HT1080 (cell line): ENCODE data around the gene SPATC1L. TPM values are rescaled to one million over a fixed set of nuclear protein-coding genes. Genes with fewer than 3 reads are reported as not detected.

Source experiments
- DNase-seq: peaks from one replicate; pipeline ENCODE4 v3.0.0-alpha.2; 2015; ENCODE audit warnings: low read depth
- total RNA-seq: library from RNA; depleted of rRNA; stranded (reverse); fragments of >200 nt; shearing (Covaris generic); gene quantifications from 2 replicates; pipeline ENCODE4 v1.2.3, GENCODE V29; 2014

The SPATC1L gene
- total RNA-seq, 1 experiment from 2014 or later: 16.4 TPM

DNA sequence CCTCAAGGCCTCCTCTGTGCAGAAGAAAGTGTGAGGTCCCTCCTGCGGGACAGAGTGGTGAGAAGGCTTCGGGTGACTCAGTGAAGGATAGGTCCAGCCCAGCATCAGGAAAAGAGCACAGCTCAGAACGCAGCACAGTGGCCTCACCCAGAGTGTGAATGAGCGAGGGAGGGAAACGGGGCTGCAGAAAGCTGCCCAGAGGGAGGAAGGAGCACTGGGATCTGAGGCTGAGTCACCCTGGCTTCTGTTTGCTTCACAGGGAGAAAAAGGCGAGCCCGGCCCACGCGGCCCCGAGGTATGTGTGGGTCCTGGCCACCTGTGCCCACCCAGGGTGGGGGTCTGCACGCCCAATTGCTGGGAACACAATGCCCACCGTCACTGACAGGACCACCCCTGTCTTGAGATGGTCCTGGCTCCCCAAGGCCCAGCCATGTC lies 62.0 kb downstream of the SPATC1L start:
- DNase-seq: peak; percentile 92

DNA sequence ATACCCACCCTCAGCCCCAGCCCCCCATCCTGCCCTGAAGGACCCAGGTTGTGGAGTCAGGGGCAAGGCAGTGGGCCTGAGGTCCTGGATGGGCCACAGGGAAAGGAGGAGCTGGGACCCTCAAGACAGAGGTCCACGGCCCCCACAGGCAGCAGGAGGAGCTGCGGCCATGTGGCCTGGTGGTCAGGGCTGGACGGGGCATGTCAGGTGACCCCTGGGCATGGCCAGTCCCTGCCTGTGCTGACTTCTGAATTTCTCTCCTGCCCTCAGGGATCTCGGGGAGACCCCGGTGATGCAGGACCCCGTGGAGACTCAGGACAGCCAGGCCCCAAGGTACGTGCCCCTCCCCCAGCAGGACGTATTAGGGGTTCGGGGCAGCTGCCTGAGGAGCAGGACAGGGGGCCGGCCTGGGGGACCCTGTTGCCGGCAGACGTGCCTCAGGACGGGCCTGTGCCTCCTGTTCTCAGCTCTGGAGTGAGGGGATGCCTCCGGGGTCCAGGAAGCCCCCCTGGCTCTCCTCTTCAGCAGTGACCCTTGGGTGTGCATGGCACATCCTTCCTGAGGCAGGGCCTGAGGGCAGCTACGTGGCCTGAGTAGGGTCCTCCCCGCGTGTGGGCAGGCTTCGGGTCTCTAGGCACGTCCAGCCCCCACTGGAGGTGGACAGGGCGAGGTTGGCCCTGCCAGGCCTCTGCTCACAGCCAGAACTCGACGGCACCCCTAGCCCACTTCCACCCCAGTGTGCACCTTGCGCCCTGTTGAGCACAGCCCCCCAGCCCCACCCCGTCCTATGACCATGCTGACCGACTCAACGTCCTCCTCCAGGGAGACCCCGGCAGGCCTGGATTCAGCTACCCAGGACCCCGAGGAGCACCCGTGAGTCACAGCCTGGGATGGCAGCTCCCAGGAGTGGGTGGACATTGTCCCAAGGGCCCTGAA lies 62.7 kb downstream of the SPATC1L start:
- DNase-seq: no peak

DNA sequence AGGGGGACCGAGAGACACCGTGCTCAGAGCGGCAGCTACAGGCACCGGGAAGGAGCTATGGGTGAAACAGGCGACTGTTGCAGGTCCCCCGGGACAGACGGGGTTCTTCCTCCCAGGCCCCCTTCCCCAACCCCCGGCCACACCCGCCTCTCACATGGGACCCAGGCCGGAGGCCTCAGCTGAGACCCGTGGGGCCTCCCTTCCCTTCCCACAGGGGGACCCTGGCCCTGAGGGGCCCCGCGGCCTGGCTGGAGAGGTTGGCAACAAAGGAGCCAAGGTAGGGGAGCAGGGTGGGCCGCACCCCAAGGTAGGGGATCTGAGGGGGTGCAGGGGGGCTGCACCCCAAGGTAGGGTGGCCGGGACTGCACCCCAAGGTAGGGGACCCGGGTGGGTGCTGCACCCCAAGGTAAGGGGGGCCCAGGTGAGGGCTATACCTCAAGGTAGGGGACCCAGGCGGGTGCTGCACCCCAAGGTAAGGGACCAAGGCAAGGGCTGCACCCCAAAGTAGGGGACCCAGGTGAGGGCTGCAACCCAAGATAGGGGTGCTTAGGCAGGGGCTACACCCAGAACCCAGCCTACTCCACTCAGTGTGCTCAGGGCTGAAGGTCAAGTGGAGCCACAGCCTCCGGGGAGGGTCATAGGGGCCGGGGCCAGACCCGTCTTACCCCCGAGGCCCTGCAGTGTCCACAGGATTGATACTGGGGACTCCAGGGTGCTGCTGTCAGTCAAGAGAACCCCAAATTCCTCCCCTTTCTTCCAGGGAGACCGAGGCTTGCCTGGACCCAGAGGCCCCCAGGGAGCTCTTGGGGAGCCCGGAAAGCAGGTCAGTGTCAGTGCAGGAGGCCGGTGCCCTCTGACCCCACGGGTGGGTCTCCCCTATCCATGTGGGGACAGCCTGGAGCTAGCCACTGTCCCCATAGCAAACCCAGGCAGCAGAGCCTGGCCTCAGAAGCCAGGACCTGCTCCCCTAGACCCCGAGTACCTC lies 63.7 kb downstream of the SPATC1L start:
- DNase-seq: no peak

DNA sequence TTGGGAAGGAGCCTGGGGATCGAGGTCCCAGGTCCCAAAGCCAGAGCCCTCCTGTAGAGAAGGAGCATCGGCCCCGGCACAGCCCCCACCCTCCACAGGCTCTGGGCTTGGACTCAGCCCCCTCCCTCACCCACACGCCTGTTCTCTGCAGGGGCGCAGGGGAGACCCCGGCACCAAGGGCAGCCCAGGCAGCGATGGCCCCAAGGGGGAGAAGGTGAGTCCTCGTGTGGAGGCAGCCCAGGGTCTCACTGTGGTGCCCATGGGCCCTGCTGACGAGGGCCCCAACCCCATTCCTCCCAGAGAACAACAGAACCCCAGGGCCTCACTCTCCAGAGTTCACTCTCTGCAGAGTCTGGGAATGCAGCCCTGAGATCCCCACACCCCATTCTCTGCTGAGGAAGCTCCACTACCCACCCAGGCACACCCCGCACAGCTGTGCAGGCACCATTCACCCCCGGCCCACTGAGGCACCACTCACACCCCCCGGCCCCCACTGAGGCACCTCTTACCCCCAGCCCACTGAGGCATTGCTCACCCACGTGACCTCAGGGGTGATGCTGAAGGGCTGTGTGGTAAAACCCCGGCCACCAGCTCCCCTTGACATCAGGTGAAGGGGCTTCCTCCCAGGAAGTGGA lies 64.5 kb downstream of the SPATC1L start:
- no peak for DNase-seq

DNA sequence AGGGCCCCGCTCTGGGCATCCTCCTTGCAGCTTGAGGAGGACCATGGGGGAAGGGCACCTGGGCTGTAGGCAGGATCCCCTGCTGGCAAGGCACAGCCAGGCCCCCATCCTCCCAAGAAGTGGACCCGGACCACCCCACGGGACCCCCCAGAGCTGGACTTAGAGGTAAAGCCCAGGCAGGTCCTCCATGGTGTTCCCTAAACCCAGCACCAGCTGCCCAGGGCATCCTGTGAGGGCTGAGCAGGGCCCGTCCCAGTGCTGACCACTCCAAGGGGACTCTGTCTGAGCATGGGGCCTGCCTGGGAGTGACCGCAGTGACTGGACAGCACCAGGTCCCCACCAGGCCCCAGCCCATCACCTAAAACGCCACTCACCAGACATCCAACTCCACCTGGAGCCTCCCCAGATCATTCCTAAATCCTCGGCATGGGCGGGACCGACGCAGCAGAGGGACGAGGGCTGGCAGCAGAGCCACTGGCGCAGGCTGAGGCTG lies 65.1 kb downstream of the SPATC1L start:
- DNase-seq: no peak

DNA sequence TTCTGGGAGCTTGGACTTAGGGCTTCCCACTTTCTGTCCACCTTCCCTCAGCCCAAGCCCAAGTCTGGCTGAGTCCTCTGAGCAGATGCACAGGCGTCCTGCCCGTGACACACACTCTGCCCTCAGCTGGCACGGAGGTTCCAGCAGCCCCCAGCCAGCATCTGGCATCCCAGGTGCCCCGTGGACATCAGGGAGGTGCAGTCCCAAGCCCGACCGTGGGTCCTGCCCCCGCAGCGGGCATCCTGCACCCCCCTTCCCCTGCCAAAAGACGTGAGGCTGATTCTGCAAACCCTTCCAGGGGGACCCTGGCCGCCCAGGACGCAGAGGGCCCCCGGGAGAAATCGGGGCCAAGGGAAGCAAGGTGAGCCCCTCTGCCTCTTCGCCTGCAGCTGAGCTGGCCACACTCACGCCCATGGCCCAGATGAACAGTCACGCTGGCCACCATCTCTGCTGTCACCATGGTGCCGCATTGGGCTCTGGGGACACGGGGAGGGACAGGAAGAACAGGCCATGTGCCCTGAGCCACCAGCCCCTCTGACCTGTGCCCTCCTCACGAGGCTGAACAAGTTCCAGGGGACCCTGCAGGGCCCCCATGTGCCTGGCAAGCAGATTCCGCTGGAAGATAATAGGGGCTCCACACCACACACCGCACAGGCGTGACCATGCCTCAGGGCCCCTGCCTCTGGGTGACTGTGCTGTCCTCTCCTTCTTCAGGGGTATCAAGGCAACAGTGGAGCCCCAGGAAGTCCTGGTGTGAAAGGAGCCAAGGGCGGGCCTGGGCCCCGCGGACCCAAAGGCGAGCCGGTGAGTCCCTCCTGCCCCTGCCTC lies 65.7 kb downstream of the SPATC1L start:
- no peak for DNase-seq

DNA sequence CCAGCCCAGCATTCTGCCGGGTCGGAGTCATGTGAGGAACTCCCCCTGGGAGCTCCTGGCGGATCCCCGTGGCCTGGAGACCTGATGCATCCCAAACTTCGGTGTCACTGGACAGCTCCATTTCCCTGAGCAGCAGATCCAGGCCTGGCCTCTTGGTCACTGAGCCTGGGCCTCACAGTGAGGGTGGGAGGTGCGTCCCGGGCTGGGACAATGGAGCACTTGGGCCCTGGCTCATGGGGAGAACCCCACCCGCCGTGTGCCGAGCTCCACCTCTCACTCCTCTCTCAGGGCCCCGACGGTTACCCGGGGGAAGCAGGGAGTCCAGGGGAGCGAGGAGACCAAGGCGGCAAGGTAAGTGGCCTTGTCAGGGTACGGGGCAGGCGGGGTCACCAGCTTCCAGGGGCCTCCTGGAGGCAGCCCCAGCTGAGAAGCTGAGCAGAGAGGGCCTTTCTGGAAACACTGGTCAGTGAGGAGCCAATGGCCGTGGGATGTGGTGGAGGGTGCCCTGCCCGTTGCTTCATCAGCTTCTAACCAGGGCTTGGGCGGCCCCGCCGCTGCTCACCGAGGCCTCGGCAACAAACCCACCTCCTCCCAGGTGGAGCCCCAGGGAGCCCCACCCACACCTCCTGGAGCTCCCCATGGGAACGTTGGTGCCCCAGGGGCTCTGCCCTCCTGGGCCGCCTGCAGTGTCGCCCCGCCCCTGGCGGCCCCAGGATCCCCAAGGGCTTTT lies 66.5 kb downstream of the SPATC1L start:
- DNase-seq: no peak

DNA sequence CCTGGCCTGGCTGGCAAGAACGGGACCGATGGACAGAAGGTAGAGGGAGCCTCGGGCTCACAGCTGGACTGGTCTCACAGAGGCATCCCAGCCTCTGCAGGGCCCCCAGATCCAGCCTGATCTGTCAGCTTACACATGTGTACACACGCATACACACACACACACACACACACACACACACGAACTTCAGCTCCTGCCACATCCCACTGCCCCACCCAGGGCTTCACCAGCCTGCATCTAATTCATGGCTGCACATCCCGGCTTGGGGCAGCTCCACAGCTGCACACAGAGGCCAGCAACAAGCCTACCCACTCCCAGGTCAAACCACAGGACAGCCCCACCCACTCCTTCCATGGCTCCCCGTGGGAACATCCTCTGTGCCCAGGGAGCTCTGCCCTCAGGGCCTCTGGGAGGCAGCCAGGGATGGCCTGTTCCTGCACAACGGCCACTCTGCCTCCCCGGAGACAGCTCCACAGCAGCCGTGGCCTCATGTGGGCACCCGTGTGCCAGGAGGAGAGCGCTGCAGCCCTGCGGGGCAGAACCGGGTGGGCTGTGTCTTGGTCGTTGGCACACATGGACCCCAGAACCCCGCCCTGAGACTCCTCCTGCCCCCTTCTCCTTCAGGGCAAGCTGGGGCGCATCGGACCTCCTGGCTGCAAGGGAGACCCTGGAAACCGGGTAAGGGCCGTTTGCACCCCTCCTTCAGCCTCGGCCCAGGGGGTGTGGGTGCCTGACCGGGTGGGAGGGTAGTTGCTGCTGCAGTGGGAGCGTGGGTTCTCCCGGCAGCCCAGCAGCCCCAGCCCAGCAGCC lies 67.3 kb downstream of the SPATC1L start:
- peak; percentile 25 for DNase-seq

DNA sequence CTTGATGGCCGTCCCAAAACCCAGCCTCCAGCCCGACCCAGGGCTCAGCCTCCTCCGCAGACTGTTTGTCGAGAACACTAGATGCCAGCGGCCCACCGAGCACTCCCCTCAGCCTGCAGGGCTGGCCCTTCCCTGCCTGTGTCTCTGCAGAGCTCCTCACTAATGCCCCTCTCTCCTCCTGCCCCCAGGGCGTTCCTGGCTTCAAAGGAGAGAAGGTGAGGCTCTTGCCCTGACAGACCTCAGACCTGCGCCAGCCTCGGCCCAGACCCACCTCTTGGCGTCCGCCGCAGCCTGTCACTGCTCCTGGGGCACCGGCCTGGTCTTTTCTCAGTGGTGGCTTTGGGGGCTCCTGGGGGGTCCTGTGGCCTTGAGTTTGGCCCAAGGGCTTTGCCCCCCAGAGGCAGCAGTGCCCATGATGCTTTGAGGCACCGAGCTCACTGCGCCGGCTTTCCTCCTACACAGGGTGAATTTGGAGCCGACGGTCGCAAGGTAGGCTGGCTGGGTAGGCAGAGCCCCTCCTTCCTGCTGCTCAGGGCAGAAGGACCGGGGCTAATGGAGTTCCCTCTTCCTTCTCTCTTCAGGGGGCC lies 68.0 kb downstream of the SPATC1L start:
- DNase-seq: no peak

DNA sequence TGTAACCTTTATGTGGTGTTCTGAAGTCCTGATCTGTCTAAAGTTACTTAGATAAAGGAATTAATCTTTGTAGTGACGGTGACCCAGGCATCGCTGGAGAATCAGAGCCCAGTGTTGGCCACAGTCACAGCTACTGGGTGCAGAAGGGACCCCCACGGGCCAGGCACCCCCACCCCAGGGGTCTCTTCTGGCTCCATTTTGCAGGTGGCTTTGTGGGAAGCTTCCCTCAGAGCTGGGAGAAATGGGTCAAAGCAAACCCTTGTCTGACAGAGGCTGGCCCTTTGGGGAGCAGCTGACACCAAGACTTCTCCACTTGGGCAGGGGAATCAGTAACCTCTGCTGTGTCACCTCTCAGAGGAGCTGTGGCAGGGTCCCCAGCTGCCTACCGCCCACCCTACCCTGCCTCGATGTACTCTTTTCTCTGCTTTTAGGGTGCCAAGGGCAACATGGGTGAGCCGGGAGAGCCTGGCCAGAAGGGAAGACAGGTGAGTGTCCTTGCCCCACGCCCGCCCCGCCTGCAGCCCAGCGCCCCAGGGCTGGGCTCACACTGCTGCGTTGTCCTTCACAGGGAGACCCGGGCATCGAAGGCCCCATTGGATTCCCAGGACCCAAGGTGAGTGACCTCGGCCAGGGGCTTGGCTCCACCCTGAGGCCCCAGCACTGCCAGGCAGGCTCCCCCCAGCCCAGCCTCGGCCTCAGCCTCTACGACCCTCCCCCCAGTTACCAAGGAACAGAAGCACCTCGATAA lies 68.6 kb downstream of the SPATC1L start:
- no peak for DNase-seq

DNA sequence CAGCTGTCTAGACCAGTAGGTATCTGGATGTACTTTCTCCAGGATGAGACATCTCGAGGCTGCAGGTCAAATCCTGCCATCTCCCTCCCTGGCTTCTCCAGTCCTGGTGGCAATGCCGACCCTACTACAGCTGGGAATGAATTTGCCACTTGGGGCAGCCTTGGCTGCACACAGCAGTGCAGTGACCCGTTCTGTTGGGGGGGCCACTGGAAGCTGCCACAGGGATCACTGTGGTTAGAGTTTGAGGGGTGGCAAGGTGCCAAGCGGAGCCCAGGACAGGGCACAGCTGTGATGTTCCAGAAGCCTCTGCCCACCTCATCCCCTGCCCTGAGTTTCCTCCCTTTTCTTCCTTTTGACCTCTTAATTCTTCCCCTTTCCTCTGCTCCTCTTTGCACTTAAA lies 69.3 kb downstream of the SPATC1L start:
- DNase-seq: no peak

DNA sequence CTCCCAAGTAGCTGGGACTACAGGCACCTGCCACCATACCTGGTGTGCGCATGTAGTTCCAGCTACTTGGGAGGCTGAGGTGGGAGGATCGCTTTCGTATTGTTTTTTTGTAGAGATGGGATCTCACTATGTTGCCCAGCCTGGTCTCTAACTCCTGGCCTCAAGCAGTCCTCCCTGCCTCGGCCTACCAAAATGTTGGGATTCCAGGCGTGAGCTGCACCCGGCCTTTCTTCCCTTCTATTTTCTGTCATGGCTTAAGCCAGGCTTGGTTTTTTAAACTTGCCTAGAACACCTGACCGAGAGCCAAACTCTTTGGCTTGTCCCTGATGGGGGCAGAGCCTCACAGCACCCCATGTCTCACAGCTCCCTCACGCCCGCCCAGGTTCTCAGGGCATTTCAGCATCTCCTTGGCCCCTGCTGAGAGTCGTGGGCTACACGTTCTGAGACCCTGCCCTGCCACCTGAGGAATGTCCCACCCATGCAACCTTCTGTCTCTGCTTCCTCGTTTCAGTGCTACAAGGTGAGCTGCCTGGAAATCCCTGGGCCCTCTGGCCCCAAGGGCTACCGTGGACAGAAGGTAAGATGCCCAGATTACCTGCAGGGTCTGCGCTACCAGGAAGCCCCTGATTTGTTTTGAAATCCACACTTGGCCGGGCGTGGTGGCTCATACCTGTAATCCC lies 70.6 kb downstream of the SPATC1L start:
- no peak for DNase-seq

DNA sequence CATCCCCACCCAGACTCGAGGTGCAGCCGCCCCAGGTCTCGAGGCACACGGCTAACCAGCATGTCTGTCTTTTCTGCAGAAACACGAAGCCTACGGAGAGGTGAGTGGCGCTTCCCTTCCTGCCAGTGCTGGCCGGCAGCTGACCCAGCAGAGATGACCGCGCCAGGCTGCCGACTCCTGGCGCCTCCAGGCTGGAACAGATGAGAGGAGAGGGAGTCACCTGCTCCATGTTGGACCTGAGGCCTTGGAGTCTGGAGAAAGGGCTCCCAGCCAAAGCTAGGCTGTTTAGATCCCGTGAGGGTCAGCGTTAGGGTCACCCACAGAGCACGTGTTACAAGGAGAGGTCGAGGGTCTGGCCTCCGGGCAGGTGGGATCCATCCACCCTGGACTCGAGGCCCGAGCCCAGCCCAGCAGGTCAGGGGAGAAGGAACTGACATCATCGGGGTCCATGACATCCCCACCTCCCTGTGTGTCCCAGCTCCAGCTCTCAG lies 71.5 kb downstream of the SPATC1L start:
- no peak for DNase-seq

DNA sequence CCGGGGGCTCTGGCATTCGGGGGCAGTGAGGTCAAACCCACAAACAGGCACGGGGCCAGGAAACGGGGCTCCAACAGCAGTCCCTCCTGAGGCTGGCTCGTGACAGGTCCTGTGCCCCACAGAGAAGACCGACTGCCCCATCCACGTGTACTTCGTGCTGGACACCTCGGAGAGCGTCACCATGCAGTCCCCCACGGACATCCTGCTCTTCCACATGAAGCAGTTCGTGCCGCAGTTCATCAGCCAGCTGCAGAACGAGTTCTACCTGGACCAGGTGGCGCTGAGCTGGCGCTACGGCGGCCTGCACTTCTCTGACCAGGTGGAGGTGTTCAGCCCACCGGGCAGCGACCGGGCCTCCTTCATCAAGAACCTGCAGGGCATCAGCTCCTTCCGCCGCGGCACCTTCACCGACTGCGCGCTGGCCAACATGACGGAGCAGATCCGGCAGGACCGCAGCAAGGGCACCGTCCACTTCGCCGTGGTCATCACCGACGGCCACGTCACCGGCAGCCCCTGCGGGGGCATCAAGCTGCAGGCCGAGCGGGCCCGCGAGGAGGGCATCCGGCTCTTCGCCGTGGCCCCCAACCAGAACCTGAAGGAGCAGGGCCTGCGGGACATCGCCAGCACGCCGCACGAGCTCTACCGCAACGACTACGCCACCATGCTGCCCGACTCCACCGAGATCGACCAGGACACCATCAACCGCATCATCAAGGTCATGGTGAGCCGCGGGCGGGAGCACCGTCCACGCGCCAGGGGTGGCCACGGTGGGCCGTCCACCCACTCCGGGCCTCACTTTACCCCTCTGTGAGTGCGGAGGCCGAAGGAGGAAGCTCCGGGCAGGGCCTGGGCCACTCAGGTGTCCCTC lies 72.2 kb downstream of the SPATC1L start:
- DNase-seq: no peak

DNA sequence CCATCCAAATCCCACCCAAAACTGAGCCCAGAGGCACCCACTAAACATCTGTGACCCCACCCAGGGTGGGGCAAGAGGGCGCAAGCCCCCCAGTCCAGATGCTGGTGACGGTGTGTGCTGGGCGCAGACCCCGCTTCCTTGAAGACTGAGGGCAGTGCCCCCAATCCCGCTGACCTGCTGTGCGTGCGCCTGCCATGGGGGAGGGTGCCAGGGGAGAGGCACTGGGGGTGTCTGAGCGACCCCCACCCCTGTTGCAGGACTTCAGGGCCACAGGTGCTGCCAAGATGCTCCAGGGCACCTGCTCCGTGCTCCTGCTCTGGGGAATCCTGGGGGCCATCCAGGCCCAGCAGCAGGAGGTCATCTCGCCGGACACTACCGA lies 73.1 kb downstream of the SPATC1L start:
- DNase-seq: no peak
